ENCODE results near the gene ZKSCAN4.

Gene ZKSCAN4

DNA sequence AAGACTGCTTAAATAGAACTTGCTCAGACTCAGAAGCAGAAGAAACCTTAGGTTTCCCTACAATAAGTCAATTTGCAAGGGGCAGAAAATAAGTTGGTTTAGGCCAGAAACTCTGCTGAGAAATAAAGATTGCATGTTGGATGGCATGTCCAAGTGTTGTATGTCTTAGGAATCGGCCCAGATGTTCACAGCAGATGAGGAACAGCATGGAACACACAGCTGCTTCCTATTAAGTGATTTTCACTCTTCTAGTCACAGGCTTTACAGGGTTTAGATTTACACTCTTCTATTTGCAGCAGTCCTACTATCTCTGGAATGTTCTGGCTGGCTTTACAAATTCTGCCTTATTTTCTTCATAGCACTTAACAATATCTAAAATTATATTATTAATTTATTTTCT lies 3.2 kb downstream of the ZKSCAN4 start:
- DNase-seq (ENCODE audit: low spot score), result no peak

GRCh38 chr6:28245206-28245941 lies 6.7 kb downstream of the ZKSCAN4 start:
- DNase-seq (ENCODE audit: low spot score), result no peak

DNA sequence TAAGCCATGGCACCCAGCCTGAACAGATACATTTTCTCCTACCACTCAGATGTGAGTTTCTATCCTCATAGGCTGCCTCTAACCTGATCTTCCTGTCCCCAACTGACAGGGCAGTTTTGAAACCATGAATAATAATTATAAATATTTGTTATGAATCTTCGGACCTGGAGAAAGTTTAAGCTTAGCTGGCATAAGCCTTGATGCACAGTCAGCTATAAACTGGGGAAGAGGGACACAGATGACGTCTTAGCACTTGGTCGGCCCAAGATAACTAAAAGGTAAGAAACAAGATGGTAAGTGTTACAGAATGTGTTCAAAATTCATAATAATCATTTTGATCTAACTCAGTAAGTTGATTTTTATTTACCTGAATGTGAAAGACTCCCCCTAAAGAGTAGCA lies 8.1 kb downstream of the ZKSCAN4 start:
- no peak for DNase-seq (ENCODE audit: low spot score)

GRCh38 chr6:28240471-28240870 lies 11.6 kb downstream of the ZKSCAN4 start:
- no peak for DNase-seq (ENCODE audit: low spot score)

DNA sequence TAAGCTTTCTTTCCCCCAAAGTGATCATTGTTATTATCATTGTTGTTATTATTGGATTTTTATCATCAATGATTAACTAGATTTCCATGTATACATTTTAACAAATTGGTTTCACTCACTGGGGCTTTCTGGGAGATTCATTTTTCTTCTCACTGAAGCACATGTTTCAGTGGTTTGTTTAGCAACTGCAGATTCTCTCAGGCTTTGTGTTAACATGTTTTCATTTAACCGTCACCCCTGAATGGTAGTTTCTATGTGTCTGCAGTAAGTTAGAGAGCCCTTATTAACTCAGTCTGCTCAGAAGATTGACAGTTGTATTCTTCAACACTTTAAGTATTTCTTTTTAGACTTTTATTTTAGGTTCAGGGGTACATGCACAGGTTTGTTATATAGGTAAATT lies 12.4 kb downstream of the ZKSCAN4 start:
- no peak for DNase-seq (ENCODE audit: low spot score)

DNA sequence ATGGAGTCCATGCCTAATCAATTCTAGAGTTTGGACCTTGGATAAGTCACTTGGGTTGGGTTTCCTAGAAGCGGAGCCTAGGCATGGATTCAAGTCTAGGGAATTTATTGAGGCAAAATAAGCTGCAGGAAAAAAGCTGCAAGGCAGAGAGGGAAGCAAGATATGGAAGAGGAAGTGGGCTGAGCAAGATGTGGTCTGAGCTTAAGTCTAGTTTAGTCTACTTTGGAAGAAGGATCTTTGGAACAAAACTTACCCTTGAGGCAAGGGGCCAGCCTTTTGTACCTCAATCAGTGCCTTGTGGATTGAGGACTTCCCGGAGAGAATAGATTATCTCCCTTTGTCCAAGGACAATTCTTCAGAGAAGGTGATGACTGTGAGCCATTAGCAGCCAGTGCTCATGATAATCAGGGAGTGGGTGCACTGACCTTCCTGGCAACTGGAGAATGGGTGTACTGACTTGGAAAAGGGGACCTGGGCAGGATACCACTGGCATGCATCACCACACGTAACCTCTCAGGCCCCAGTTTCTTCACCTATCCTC lies 16.1 kb downstream of the ZKSCAN4 start:
- no peak for DNase-seq (ENCODE audit: low spot score)

GRCh38 chr6:28232785-28233184 lies 19.3 kb downstream of the ZKSCAN4 start:
- no peak for DNase-seq (ENCODE audit: low spot score)

GRCh38 chr6:28226460-28226859 lies 25.6 kb downstream of the ZKSCAN4 start:
- DNase-seq (ENCODE audit: low spot score), result no peak

DNA sequence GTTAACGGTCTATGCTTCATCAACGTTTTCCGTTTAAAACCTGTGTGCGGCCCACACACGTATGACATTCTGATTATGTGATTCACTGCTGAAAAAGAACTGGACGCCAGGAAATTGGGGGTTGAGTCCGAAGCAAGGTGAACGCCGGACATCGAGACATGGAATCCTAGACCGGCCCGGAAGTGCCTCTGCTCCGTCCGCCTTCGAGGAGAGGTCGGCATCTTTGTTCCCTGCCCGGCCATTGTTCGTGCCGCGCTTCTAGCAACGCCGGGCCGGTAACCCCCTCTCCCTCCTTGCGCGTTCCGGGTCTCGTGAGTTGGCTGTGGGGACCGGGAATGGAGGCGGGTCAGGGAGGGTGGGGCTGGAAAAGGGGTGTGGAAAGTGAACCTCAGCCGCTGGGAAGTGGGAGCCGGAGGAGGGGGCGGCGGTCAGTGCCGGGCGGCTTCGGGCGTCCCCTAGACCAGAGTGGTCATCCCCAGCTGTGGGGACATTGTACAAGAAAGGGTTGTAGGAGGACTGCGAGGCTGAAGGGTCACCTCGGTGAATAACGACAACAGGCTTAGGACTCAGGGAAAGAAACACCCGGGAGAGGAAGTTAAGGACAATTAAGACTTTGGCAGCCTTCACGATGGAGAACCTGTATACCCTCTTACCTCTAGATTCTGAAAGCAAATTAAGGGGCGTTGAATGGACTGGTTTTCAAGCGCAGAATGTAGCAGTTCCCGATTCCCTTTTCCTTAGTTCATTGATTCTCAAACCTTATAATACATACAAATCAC lies 26.8 kb downstream of the ZKSCAN4 start, which contains the start of gene ZSCAN9:
Gene ZSCAN9 (plus strand): TSS at position 220 of the 779 bp plus-strand sequence. CDS start 1,810 bp downstream, outside the sequence.
- DNase-seq (ENCODE audit: low spot score), result peak; percentile 70

GRCh38 chr6:28224131-28225055 lies 27.7 kb downstream of the ZKSCAN4 start:
- no peak for DNase-seq (ENCODE audit: low spot score)

GRCh38 chr6:28220257-28221133 lies 31.6 kb downstream of the ZKSCAN4 start:
- DNase-seq (ENCODE audit: low spot score), result no peak

- DNase-seq (ENCODE audit: low spot score), result peak; percentile 48
Measured at GRCh38 chr6:28218312-28219248, 33.5 kb downstream of the ZKSCAN4 start.

GRCh38 chr6:28217890-28218289 lies 34.2 kb downstream of the ZKSCAN4 start:
- no peak for DNase-seq (ENCODE audit: low spot score)

DNA sequence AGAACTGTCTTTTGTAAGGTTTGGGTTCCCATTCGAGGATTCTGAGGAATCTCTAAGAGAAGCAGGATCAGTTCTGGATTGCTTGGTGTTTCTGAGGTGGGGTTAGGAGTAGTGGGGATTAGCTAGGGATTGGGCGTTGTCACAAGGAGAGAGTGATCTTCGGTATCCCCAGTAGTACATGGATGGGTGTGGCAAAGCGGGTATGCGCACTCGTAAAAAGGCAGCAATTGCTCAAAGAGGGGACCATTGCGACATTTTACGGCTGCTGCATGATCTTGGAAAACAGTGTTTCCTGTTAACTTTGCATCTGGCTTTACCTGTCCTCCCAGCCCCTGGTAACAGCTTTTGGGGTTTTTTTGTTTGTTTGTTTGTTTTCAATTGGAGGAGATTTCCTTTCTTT lies 36.6 kb downstream of the ZKSCAN4 start:
- DNase-seq (ENCODE audit: low spot score), result no peak

DNA sequence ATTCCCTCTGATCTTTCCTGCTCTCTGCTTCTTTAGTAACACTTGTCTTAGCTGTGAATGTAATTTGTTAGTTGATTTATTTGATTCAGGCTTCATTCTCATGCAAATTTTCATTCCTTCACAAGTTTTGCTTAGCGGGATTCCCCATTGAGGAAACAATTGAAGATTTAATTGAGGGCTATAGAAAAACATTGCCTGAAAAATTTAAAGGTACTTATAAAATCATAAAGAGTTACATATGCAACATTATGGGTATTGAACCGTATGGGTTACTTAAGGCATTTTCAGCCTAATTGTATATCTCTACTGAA lies 38.9 kb downstream of the ZKSCAN4 start:
- no peak for DNase-seq (ENCODE audit: low spot score)

DNA sequence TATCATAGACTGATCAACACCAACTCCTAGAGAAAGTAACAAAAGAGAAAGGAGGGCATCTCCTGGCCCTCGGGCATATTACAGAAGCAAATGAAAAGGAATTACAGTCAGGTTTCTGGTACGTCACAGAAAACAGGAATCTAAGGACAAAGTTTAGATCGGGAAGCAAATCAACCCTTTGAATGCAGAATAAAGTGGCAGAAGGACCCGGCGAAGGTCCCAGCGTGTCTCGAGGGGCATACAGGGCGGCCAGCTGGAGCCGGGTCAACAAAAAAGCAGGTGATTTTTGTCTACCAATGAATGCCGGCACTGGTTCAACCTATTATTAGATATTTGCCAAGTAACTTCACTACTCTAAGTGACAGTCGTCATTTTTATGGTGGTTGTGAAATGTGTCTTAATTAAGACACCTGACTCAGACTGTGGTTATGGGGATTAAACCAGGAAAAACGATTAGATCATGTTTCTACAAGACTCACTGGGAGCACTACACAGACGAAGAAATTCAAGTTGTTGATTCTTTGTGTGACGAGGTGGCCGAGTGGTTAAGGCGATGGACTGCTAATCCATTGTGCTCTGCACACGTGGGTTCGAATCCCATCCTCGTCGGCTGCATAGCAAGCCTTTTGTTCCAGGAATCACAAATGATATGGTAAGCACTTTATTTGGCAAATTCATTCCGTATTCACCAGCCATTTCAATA lies 39.4 kb downstream of the ZKSCAN4 start:
- DNase-seq (ENCODE audit: low spot score), result no peak

GRCh38 chr6:28211840-28212509 lies 40.1 kb downstream of the ZKSCAN4 start:
- DNase-seq (ENCODE audit: low spot score), result no peak

DNA sequence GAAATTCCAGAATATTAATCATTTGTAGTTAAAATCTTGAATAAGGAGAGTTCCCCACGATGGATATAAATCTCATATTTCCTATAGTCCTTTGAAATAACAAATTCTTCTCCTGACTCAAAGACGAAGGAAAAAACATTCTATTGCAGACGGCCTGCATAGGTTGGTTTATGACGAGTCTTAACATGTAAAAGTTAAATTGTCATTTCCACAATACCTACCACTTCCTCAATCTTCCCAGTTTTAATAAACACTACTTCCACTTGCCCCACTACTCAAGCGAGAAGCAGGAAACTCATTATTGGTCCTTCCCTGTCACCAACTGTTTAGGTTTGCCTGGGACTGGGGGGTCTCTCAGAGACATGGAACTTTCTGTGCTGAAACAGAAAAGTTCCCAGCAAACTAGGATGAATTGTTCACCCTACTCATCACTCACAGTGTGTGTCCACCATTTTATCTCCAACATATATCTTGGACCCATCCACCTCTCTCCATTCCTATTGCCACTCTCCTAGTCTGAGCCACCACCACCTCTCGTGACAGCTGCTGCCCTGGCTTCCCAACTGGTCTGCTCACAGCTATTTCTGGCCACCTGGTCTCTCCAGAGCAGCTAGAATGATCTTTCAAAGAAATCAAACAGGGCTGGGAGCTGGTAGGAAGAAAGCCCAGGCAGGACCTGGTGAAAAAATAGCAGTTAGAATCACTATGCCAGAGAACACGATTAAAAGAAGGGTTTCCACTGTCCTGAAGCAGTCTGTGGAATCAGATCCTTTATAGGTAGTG lies 42.1 kb downstream of the ZKSCAN4 start:
- no peak for DNase-seq (ENCODE audit: low spot score)
